Measurements from ENCODE around the gene PLCXD1. TPM values are rescaled to one million over a fixed set of nuclear protein-coding genes. Genes with fewer than 3 reads are reported as not detected.

Gene PLCXD1
- polyA plus RNA-seq, 2 of the 4 experiments (the other 2 are of a cell fraction), result 64.6 to 67.9 TPM

- ChIA-PET POLR2A (no interaction called here), CTCF (no interaction called here)
- WGBS (ENCODE audit: missing lambda C conversion rate), result 90% methylated on average over 13 of the region's 13 CpGs
- DNase-seq (ENCODE audit: low read depth in 1 of 2, low spot score in 1 of 2) (no peak), FAIRE-seq (no peak), ATAC-seq (no peak)
- Histone ChIP-seq H3K4me2 (no peak overlapping the region), H3K27ac (no peak overlapping the region), H3K4me1 (no peaks in the 10 kb centered on the region), H3K4me3 (no peak overlapping the region), H3K9me3 (no peaks in the 10 kb centered on the region)
- TF ChIP-seq GATA3 (IDR thresholded peaks at IDR 0.05; ENCODE audit: borderline replicate concordance) (no peak), JUN (IDR thresholded peaks at IDR 0.05) (no peak), PHF8 (IDR thresholded peaks at IDR 0.05; ENCODE audit: borderline replicate concordance, low read depth) (no peak), SREBF2 (IDR thresholded peaks at IDR 0.05) (no peak)
Measured at GRCh38 chrX:285076-285677, 4.0 kb downstream of the PLCXD1 start.

DNA sequence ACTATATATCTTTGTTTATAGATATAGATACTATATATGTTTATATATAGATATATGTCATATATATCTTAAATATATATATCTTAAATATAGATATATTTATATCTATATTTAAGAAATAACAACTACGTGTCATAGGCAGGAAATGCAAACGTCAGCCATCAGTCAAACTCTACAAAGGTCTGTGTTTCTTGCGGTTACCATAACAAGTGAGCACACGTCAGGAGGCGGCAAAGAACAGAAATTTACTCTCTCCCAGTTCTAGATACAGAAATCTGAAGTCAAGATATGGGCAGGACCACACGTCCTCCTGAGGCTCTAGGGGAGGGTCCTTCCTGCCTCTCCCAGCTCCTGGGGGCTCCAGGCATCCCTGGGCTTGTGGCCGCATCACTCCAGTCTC, 6.5 kb downstream of the PLCXD1 start:
- 87% methylated on average over 7 of the region's 7 CpGs for WGBS (ENCODE audit: missing lambda C conversion rate)

DNA sequence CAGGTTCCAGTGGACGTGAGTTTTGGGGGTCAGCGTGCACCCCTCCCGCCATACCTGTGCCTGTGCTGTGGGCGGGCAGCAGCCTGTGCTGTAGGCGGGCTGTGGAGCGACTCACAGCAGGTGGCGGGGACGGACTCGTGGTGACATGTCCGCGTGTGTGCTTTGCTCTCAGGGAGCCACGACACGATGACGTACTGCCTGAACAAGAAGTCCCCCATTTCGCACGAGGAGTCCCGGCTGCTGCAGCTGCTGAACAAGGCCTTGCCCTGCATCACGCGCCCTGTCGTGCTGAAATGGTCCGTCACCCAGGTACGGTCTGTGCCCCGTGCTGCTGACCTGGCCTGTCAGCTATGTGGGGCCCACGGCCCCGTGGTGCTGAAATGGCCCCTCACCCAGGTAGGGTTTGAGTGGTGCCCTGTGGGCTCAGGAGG, 7.4 kb downstream of the PLCXD1 start:
- Histone ChIP-seq H3K4me1 (no peaks in the 10 kb centered on the region), H3K4me2 (no peak overlapping the region), H3K27ac (no peak overlapping the region), H3K4me3 (no peak overlapping the region), H3K9me3 (no peaks in the 10 kb centered on the region)
- no peak for DNase-seq (ENCODE audit: low read depth in 1 of 2, low spot score in 1 of 2)
- CTCF ChIA-PET, result no interaction called here
- TF ChIP-seq RNF2 (IDR thresholded peaks at IDR 0.05; ENCODE audit: borderline replicate concordance, low read depth) (no peak), POLR2A (IDR thresholded peaks at IDR 0.05; ENCODE audit: low read length) (peak; percentile 6; the same call in 1 of the 2 replicates)
- no peak for FAIRE-seq
- no peak for ATAC-seq
- POLR2A ChIA-PET, result no interaction called here
- 93% methylated on average over 25 of the region's 25 CpGs for WGBS (ENCODE audit: missing lambda C conversion rate)

More for the DNA sequence above, 6.5 kb downstream of the PLCXD1 start:
- no peak overlapping the region for H3K4me2 ChIP-seq
- H3K4me1 ChIP-seq, result no peaks in the 10 kb centered on the region
- H3K27ac ChIP-seq, result no peak overlapping the region
- CTCF ChIA-PET, result no interaction called here
- ATAC-seq (no peak), FAIRE-seq (no peak), DNase-seq (ENCODE audit: low read depth in 1 of 2, low spot score in 1 of 2) (no peak)
- POLR2A ChIA-PET, result no interaction called here
- no peaks in the 10 kb centered on the region for H3K9me3 ChIP-seq
- H3K4me3 ChIP-seq, result no peak overlapping the region
- TF ChIP-seq CBX8 (IDR thresholded peaks at IDR 0.05), result no peak
- TF ChIP-seq NFE2L2 (conservative IDR thresholded peaks at IDR 0.05; ENCODE audit: low read length), result no peak
- TF ChIP-seq POLR2AphosphoS2 (conservative IDR thresholded peaks at IDR 0.05; ENCODE audit: low read length), result no peak
- no peak for TF ChIP-seq ZNF302 (CRISPR knock-in tag; IDR thresholded peaks at IDR 0.05)
- no peak for TF ChIP-seq HOXA7 (CRISPR knock-in tag; IDR thresholded peaks at IDR 0.05)
- TF ChIP-seq EP300 (IDR thresholded peaks at IDR 0.05), result no peak
- TF ChIP-seq RARB (CRISPR knock-in tag; IDR thresholded peaks at IDR 0.05), result no peak
- TF ChIP-seq FOXS1 (CRISPR knock-in tag; IDR thresholded peaks at IDR 0.05), result no peak
- TF ChIP-seq ZC3H11A (IDR thresholded peaks at IDR 0.05), result no peak
- TF ChIP-seq TFCP2L1 (CRISPR knock-in tag; IDR thresholded peaks at IDR 0.05), result no peak
- TF ChIP-seq, protein P1, sequence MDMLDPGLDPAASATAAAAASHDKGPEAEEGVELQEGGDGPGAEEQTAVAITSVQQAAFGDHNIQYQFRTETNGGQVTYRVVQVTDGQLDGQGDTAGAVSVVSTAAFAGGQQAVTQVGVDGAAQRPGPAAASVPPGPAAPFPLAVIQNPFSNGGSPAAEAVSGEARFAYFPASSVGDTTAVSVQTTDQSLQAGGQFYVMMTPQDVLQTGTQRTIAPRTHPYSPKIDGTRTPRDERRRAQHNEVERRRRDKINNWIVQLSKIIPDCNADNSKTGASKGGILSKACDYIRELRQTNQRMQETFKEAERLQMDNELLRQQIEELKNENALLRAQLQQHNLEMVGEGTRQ (IDR thresholded peaks at IDR 0.05), result no peak
- TF ChIP-seq REST (IDR thresholded peaks at IDR 0.05), result no peak
- TF ChIP-seq, protein P2, sequence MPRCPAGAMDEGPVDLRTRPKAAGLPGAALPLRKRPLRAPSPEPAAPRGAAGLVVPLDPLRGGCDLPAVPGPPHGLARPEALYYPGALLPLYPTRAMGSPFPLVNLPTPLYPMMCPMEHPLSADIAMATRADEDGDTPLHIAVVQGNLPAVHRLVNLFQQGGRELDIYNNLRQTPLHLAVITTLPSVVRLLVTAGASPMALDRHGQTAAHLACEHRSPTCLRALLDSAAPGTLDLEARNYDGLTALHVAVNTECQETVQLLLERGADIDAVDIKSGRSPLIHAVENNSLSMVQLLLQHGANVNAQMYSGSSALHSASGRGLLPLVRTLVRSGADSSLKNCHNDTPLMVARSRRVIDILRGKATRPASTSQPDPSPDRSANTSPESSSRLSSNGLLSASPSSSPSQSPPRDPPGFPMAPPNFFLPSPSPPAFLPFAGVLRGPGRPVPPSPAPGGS (IDR thresholded peaks at IDR 0.05), result no peak

All from A549 (cell line).